Measurements from ENCODE around the gene GSK3A.

DNA sequence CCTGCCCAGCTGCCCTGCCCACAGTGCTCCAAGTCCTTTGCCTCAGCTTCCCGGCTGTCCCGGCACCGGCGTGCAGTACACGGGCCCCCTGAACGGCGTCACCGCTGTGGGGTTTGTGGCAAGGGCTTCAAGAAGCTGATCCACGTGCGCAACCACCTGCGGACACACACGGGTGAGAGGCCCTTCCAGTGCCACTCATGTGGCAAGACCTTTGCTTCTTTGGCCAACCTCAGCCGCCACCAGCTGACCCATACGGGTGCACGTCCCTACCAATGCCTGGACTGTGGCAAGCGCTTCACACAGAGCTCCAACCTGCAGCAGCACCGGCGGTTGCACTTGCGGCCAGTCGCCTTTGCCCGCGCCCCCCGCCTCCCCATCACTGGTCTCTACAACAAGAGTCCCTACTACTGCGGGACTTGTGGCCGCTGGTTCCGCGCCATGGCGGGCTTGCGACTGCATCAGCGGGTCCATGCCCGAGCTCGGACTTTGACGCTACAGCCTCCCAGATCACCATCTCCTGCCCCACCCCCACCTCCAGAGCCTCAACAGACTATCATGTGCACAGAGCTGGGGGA, 16.6 kb downstream of the GSK3A start:
- TF ChIP-seq, protein P1, sequence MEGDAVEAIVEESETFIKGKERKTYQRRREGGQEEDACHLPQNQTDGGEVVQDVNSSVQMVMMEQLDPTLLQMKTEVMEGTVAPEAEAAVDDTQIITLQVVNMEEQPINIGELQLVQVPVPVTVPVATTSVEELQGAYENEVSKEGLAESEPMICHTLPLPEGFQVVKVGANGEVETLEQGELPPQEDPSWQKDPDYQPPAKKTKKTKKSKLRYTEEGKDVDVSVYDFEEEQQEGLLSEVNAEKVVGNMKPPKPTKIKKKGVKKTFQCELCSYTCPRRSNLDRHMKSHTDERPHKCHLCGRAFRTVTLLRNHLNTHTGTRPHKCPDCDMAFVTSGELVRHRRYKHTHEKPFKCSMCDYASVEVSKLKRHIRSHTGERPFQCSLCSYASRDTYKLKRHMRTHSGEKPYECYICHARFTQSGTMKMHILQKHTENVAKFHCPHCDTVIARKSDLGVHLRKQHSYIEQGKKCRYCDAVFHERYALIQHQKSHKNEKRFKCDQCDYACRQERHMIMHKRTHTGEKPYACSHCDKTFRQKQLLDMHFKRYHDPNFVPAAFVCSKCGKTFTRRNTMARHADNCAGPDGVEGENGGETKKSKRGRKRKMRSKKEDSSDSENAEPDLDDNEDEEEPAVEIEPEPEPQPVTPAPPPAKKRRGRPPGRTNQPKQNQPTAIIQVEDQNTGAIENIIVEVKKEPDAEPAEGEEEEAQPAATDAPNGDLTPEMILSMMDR (IDR thresholded peaks at IDR 0.05): no peak
- TF ChIP-seq POLR2AphosphoS5 (IDR thresholded peaks at IDR 0.05): no peak
